HG03025 (cell line): ENCODE data around the gene PPP3CA.
A peak's percentile ranks its signal among the peaks of the same experiment; 100 is the strongest.
"Not testable (repeated sequence)": the region's sequence is repeated elsewhere in the genome, so short reads cannot be mapped to it uniquely, and the experiment has no call there.

Source experiments
- ATAC-seq: cut with Tn5 transposase; IDR thresholded peaks from one replicate; pipeline ENCODE4 v1.9.1; 2021; ENCODE audit warnings: mild to moderate bottlenecking, moderate library complexity; ENCODE audit not compliant: unreplicated experiment, low FRiP score

The PPP3CA gene

GRCh38 chr4:101184668-101185067, 162.7 kb downstream of the PPP3CA start:
- ATAC-seq = no peak

- no peak for ATAC-seq
These were observed 163.5 kb downstream of the PPP3CA start for GRCh38 chr4:101183666-101184373.

DNA sequence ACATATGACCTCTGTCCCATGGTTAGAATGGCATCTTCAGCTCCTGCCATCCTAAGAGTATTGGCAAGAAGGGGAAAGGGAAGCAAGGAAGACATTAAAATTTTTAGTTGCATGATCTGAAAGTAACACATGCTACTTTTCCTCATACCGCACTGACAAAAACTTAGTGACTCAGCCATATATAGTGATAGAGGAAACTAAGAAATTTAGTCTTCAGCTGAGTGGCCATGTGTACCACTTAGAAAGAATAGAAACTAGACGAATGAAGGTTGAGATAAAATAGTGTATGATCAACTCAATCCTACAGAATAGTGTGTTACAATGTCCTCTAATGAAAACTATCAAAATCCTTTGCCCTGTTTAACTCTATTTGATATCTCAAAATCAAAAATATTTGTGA, 164.1 kb downstream of the PPP3CA start:
- no peak for ATAC-seq

- not testable (repeated sequence) for ATAC-seq
These were observed 164.6 kb downstream of the PPP3CA start for GRCh38 chr4:101182688-101183087.

DNA sequence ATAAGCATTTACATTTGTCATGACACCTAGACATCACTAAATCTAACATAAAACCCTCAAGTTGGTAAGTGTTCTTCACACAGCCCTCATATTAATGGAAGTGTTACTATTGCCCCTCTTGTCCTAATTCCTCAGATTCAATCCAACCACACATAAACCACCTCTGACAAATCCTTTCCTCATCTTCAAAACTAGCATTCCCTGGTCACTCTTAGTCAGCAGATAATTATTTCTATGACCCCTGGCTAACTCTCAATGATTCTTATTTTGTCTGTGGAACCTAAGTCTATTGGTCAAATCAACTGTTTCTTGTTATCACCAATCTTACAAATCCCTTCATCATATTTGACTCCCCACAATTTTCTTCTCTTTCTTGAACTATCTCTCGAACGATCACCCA, 168.6 kb downstream of the PPP3CA start:
- no peak for ATAC-seq

DNA sequence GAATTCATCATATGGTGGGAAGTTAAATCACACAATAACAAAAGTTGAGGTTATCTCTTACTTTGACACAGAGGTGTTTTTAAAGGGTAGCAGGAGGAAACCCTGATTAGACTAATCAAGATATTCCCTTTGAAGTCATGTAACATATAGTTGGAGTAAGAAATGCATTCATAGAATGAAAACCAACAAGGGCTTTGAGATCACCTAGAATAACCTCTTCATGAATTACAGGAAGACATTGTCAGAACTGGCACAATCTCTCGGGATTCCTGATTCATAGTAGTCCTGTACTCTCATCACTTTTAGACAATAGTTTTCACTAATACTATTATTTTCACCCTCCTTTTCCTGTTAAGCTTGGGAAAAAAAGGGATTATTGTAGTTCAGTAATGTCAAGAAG, 170.2 kb downstream of the PPP3CA start:
- no peak for ATAC-seq

DNA sequence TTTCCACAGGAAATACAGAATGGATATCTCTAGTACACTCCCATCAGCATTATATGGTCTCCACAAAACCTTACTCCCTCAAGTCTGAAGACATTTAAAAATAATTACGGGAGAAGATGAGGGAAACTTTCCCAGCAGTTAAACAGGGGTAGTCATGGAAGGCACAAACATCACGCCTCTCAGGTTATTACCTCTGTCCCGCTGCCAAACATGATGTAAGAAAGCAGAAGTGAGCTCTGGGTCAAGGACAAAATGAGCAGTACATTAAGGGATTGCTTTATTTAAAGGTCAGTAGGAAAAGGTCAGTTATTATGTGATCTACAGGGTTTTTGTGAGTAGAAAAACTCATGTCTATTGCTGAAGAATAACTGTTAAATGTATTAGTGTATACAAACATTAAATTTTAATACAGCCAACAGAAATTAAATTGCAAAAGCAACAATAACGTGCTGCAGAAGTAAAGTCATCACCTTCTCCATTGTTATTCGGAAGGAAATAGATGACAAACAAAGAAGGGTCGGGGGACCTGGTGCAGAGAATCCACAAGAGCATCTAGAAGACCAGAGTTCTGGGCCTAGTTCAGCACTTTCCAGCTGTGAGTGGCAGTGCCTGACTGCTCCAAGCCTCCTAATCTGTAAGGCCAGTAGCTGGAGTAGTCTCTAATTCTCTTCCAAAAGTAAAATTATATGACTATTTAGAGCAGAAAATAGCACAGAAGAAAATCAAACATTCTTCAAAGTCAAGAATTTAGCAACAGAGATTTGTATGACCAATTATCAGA, 171.2 kb downstream of the PPP3CA start:
- ATAC-seq = no peak

GRCh38 chr4:101174679-101175345, 172.5 kb downstream of the PPP3CA start:
- ATAC-seq = no peak

DNA sequence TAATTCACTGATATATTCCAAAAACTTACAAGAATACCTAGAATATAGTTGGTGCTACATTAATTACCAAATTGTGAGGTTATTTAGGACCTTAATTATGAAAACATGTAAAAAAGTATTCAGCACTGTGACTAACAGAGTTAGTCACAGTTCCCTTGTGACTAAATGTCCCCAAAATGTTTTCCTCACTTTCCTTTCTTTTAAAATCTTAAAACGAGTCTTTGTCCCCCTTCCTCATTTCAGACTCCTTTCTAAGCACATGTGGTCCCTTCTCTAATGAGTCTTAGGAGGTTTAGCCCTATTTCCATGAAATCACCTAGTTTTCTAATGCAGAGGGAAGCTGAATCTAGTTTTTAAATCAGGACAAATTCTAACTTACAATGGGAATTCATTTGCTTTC, 175.0 kb downstream of the PPP3CA start:
- no peak for ATAC-seq

GRCh38 chr4:101171747-101172146, 175.6 kb downstream of the PPP3CA start:
- no peak for ATAC-seq

GRCh38 chr4:101169044-101170014, 178.0 kb downstream of the PPP3CA start:
- ATAC-seq = peak; percentile 98

DNA sequence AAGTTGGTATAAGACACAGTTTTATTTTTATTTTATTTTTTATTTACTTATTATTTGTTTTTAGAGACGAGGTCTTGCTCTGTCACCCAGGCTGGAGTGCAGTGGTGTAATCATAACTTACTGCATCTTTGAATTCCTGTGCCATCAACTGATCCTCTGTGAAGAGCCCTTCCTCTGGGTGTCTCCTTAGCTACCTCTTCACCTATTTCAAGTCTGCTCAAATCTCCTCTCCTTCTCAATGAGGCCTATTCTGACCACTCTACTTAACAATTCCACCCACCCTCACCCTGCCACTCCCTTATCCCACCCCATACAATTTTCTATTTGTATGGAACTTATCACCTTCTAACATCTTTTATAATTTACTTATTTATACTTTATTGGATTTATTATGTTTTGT, 183.4 kb downstream of the PPP3CA start:
- ATAC-seq = no peak

GRCh38 chr4:101162990-101163380, 184.3 kb downstream of the PPP3CA start:
- no peak for ATAC-seq

DNA sequence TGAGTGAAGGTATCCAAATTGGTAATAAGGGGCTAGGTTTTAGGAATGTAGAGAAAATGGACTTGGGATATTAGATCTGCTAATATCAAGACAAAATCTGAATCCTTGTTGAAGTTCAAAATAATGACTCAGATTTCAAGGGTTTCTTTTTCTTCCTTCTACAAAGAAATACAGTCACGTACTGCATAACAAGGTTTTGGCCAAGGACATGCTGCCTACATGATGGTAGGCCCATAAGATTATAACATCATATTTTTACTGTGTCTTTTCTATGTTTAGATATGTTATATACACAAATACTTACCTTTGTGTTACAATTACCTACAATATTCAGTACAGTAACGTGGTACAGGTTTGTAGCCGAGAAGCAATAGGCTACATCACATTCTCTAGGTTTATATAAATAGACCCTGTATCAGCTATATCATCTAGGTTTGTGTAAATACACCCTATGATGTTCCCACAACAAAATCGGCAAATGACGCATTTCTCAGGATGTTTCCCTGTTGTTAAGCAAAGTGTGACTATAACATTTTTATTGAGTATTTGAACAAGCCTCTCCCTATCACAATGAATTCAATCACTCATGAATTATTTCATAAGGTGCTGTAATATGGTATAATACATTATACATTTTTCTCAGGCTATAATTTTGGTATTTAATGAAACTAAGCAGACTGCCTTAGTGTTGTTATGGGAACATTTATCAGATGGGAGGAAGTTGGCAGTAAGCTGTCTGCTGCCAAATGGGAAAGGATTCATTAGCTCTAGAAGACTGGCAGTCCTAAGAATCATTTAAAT, 186.3 kb downstream of the PPP3CA start:
- no peak for ATAC-seq

DNA sequence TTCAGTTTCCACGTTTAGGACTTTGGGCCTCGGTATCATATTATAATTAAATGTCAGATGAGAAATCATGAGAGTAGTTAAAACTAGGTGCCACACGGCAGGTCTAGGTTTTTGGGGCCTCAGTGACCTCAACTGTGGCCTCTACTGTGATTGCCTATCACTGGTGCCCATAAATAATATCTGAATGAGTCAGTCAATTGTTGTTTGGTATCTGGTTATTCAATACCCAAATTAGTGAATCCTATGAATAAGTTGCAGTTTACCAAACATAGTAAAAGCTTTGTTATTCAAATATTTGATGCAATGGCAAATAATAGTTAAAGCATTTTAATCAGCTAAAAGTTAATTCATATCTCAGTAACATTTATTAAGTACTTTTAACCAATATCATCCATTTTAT, 188.8 kb downstream of the PPP3CA start:
- no peak for ATAC-seq

DNA sequence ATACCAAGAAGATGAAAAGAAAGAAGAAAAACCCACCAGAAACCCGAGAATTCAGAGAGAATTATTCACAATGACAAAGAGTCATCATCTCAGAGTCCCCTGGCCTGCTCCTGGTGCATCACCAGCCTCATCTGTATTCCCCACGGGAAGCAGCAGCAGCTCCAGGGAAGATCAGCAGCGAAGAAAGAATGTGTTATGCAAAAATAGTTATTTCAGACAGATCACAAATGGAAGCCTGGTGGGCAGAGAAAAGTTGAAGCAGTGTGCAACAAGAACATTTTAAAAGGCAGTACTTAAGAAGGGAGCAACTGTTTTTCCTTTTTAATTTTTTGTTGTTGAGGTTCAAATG, 189.2 kb downstream of the PPP3CA start:
- ATAC-seq = no peak

GRCh38 chr4:101157415-101158133, 189.8 kb downstream of the PPP3CA start:
- ATAC-seq = no peak

DNA sequence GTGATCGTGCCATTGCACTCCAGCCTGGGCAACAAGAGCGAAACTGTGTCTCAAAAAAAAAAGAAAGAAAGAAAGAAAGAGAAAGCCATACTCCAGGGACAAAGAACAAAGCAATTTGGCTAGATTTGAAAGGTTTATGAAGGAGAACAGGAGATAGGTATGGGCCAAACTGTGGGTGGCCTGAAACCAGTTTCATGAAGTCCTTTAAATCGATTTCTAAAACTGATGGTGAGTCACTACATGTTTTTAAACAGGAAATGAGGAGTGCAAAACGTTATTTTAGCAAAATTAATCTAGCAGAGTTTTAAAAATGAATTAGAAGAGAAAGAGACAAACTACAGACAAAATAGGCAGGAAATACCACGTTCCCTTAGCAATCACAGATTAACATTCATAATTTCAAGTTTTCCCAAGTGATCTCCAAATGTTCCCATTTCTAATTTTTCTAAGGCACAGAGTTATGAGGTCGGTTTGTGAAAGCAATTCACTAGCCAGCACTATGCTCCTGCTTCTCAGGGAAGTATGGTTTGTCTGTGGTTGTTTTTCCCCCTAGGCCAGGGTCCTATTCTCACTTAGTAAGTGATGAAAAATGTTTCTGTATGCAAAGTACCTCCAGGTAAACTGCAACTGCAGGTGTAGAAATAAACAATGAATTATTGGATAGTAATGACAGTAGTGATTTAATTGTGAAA, 190.6 kb downstream of the PPP3CA start:
- no peak for ATAC-seq
